GM23248 (cell line): ENCODE measurements around the gene ZER1. TPM values are rescaled to one million over a fixed set of nuclear protein-coding genes. Genes with fewer than 3 reads are reported as not detected.

Experiments used
- DNase-seq: peaks from one replicate; pipeline ENCODE4 v3.0.0-alpha.2; 2015
- H2AFZ ChIP-seq: fragments of 200-600 bp; sonication (generic); 2 replicates; pipeline ENCODE4 v1.6.1; 2016; ENCODE audit warnings: antibody characterized with exemption
- H3F3A ChIP-seq: fragments of 200-600 bp; sonication (generic); 2 replicates; pipeline ENCODE4 v1.6.1; 2016; ENCODE audit warnings: mild to moderate bottlenecking, antibody characterized with exemption, mixed run types; ENCODE audit not compliant: insufficient read depth
- H3K27ac ChIP-seq: fragments of 200-600 bp; sonication (generic); 2 replicates; pipeline ENCODE4 v1.5.1; 2016; ENCODE audit warnings: mild to moderate bottlenecking
- H3K27me3 ChIP-seq: fragments of 200-600 bp; sonication (generic); replicated peaks from 2 replicates; pipeline ENCODE4 v1.6.1; 2016; ENCODE audit warnings: mild to moderate bottlenecking; ENCODE audit not compliant: insufficient read depth
- H3K36me3 ChIP-seq: fragments of 200-600 bp; sonication (generic); 2 replicates; pipeline ENCODE4 v1.6.1; 2016; ENCODE audit warnings: low read depth, mild to moderate bottlenecking
- H3K4me1 ChIP-seq: fragments of 200-600 bp; sonication (generic); 2 replicates; pipeline ENCODE4 v1.6.1; 2016; ENCODE audit warnings: mild to moderate bottlenecking; ENCODE audit not compliant: insufficient read depth
- H3K4me2 ChIP-seq: fragments of 200-600 bp; sonication (generic); one replicate; pipeline ENCODE4 v1.6.1; 2016; ENCODE audit warnings: mild to moderate bottlenecking; ENCODE audit not compliant: unreplicated experiment
- H3K4me3 ChIP-seq: fragments of 200-600 bp; sonication (generic); 2 replicates; pipeline ENCODE4 v1.5.1; 2016; ENCODE audit warnings: mild to moderate bottlenecking
- H3K79me2 ChIP-seq: fragments of 200-600 bp; sonication (generic); 2 replicates; pipeline ENCODE4 v1.6.1; 2016; ENCODE audit warnings: mild to moderate bottlenecking; ENCODE audit not compliant: insufficient read depth
- H3K9ac ChIP-seq: fragments of 200-600 bp; sonication (generic); 2 replicates; pipeline ENCODE4 v1.6.1; 2016; ENCODE audit warnings: mild to moderate bottlenecking
- H3K9me2 ChIP-seq: fragments of 200-600 bp; sonication (generic); 2 replicates; pipeline ENCODE4 v1.6.1; 2016; ENCODE audit warnings: mixed run types, mild to moderate bottlenecking, moderate library complexity; ENCODE audit not compliant: insufficient read depth
- H3K9me3 ChIP-seq: fragments of 200-600 bp; sonication (generic); one replicate; pipeline ENCODE4 v1.6.1; 2017; ENCODE audit warnings: low read depth
- H4K20me1 ChIP-seq: fragments of 200-600 bp; sonication (generic); 2 replicates; pipeline ENCODE4 v1.6.0; 2016; ENCODE audit not compliant: insufficient read depth
- EZH2 ChIP-seq: fragments of 200-600 bp; sonication (generic); IDR thresholded peaks from 2 replicates; pipeline ENCODE4 v1.6.1; 2018; ENCODE audit warnings: antibody characterized with exemption, mild to moderate bottlenecking; ENCODE audit not compliant: insufficient read depth, poor library complexity, severe bottlenecking
- EZH2phosphoT487 ChIP-seq: fragments of 200-600 bp; sonication (generic); IDR thresholded peaks from 2 replicates; pipeline ENCODE4 v1.6.1; 2018; ENCODE audit warnings: antibody characterized with exemption, moderate library complexity, mild to moderate bottlenecking, low read depth; ENCODE audit not compliant: insufficient read depth
- WGBS, 2 experiments: methylation state at CpG; one replicate each; pipeline ENCODE4 v1.1.6; 2015 to 2017; ENCODE audit warnings: low lambda C conversion rate in 2 of 2, low coverage in 1 of 2; ENCODE audit errors: missing lambda C conversion rate in 2 of 2; 5-methylcytosine and 5-hydroxymethylcytosine counted together
- in situ Hi-C: fragments of 300-500 bp; cut with MboI; formaldehyde crosslinking; loops from 2 replicates; pipeline ENCODE4 v1.15.0; 2020
- polyA plus RNA-seq: library from polyadenylated mRNA; unstranded; fragments of >200 nt; fragmentation: Nextera tagmentation; extraction: Ambion mirVana; gene quantifications from 2 replicates; pipeline ENCODE4 v1.2.1, GENCODE V29; 2016
- total RNA-seq: library from RNA; depleted of rRNA; stranded (reverse); fragments of >200 nt; shearing (Covaris generic); gene quantifications from 2 replicates; pipeline ENCODE4 v1.2.3, GENCODE V29; 2014

ZER1 gene
- total and polyA plus RNA-seq, 2 experiments from 2014 or later = 20.0 to 28.9 TPM

DNA sequence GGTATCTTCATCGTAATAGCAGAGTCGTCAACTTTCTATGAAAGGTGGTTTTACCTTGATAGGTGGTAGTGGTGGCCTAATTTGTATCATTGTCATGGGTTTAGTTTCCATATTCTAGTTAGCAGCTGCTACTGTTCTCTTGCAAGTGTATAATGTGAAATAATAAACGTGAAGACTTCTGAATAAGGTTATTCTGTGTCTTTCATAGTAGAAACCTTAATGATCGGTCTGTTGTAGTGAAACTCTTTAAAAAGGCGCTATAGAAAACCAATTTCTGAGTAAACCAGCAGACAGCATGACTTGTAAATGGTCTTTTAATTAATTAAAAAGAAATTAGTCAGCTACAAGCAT is 81.1 kb downstream of the ZER1 start:
- no peak for TF ChIP-seq EZH2
- no peak for TF ChIP-seq EZH2phosphoT487
- Histone ChIP-seq H3K4me3 (peak overlapping the region; percentile 94), H3K4me1 (peaks cover 15% of the 10 kb centered on the region), H2AFZ (no peak overlapping the region), H3K4me2 (peak overlapping the region; percentile 96), H3K27ac (peak overlapping the region; percentile 29), H3K9me3 (no peaks in the 10 kb centered on the region), H3F3A (peaks cover 26% of the 10 kb centered on the region), H3K9me2 (no peaks in the 10 kb centered on the region), H3K9ac (peak overlapping the region; percentile 86), H3K27me3 (no peaks in the 10 kb centered on the region), H3K79me2 (peaks cover 68% of the 10 kb centered on the region), H3K36me3 (peaks cover 40% of the 10 kb centered on the region), H4K20me1 (peaks cover 16% of the 10 kb centered on the region)
- DNase-seq = no peak
- 25 to 30% methylated on average over 5 of the region's 5 CpGs for WGBS, 2 experiments
- in situ Hi-C loops = no loop called here

DNA sequence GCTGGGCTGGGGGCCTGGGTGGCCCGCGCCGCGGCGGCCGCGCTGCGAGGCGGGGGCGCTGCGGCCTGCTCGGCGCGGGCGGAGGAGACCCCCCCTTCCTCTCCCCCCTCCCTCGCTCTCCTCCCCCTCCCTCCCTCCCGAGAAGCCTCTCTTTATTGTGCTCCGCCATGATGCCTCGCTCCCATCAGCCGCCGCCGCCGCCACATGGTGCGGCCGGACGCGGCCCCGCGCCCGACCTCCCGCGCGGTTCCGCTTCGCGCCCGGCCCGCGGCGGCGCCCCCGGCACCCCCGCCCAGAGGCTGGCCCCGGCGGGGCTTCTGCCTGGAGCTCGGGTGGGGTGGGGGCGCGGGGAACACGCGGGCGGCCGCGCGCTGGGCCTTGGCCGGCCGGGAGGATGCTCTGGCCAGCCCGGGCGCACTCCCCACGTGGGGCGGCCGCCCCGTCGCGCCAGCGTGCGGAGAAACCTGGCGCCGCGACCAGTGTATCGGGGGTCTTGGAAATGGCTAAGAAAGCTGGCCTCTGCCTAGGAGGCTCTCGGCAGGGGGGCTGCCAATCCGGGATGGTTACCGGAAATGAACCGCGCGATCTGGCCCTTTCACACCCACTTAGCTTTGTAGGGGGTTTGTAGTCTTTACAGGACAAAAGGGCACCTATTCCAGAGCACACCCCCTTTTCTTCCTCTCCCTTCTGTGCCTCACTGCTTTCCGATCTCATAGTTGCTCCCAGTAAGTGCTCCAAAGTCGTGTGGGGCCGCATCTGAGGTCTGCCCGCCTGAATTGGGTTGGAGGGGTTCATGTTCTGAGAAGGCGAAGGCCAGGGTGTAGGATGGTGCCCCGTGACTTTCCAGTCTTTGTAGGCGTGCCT is 81.7 kb downstream of the ZER1 start:
- Histone ChIP-seq H4K20me1 (peaks cover 16% of the 10 kb centered on the region), H3F3A (peaks cover 26% of the 10 kb centered on the region), H3K9me3 (no peaks in the 10 kb centered on the region), H3K36me3 (peaks cover 36% of the 10 kb centered on the region), H3K27ac (peak overlapping the region; percentile 29), H3K9me2 (no peaks in the 10 kb centered on the region), H3K4me3 (peak overlapping the region; percentile 94), H3K79me2 (peaks cover 74% of the 10 kb centered on the region), H3K9ac (peak overlapping the region; percentile 86), H3K27me3 (no peaks in the 10 kb centered on the region), H3K4me2 (peak overlapping the region; percentile 96), H2AFZ (no peak overlapping the region), H3K4me1 (peaks cover 17% of the 10 kb centered on the region)
- peak; percentile 74 for DNase-seq
- WGBS, 2 experiments = 1% methylated on average over 38 to 68 of the region's 83 CpGs
- in situ Hi-C loops = no loop called here
- TF ChIP-seq EZH2 = no peak
- no peak for TF ChIP-seq EZH2phosphoT487

DNA sequence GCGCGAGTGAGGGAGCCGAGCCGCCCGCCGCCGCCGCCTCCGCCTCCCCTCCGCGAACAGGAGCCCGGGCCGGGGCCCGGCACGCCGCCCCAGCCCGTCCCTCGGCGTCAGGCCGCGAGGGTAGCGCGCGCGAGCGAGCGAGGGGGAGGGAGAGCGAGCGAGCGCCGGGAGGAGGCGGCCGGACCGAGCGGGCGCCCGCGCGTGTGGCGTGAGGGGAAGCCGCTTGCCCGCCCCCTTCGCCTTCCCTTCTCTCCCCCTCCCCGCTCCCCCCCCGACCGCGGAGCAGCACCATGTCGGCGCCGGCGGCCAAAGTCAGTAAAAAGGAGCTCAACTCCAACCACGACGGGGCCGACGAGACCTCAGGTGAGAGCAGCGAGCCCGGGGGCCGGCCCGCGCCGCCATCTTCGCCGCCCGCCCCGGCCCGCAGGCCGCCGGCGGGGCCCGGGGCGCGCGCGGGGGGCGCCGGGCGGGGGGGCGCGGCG is 82.4 kb downstream of the ZER1 start:
- H3K4me3 ChIP-seq = peak overlapping the region; percentile 77
- H3K9ac ChIP-seq = peak overlapping the region; percentile 87
- peaks cover 26% of the 10 kb centered on the region for H3F3A ChIP-seq
- H3K27ac ChIP-seq = peak overlapping the region; percentile 63
- peaks cover 74% of the 10 kb centered on the region for H3K79me2 ChIP-seq
- in situ Hi-C loops = no loop called here
- DNase-seq = no peak
- peaks cover 16% of the 10 kb centered on the region for H4K20me1 ChIP-seq
- H3K27me3 ChIP-seq = no peaks in the 10 kb centered on the region
- H3K36me3 ChIP-seq = peaks cover 34% of the 10 kb centered on the region
- no peaks in the 10 kb centered on the region for H3K9me2 ChIP-seq
- H3K4me2 ChIP-seq = no peak overlapping the region
- H3K9me3 ChIP-seq = no peaks in the 10 kb centered on the region
- peak overlapping the region; percentile 8; the same call in 1 of the 2 replicates for H2AFZ ChIP-seq
- no peak for TF ChIP-seq EZH2
- no peak for TF ChIP-seq EZH2phosphoT487
- H3K4me1 ChIP-seq = peaks cover 21% of the 10 kb centered on the region
- WGBS, 2 experiments = 1 to 2% methylated on average over 20 to 61 of the region's 80 CpGs

DNA sequence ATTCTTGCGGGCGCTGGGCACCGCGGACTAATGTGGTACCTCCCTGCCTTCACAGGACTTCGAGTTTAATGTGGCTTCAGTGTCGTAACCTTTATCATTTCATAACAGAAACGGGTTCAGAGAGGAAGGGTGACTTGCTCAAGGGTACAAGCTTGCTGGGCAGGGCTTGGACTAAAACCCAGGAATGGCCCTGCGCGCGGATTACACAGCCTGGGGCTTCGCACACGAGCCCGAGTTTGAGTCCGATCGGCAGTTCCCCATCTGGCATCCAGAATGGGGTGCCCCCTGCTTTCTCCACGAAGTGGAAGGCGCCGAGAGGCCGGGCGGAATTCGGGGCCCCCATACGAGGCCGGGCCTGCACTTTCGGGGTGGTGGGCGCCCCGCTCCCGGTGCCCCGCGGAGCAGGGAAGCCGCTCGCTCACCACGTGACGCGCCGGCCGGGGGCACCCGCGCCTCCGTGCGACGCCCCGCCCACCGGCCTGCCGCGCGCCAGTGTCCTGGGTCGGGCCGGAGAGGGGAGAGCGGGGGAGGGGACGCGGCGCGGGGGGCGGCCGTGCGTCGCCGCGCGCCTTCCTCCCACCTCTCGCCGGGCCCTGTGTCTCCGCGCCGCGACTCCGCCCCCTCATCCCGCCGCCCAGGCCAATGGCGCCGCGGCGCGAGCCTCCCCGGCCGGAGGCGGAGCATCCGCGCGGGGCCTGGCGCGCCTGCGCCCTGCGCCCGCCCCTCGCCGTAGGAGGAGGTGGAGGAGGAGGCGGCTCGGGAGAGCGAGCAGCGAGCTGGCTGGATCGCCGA is 83.0 kb downstream of the ZER1 start, which contains the start of gene SET:
TSS of gene SET (plus strand) at position 722 of the 792 bp plus-strand sequence. CDS start 361 bp downstream, outside the sequence.
- DNase-seq = peak; percentile 97

More for the DNA sequence above, 83.0 kb downstream of the ZER1 start, which contains the start of gene SET:
- Histone ChIP-seq H3K27me3 (no peaks in the 10 kb centered on the region), H4K20me1 (peaks cover 16% of the 10 kb centered on the region), H3K4me2 (peak within 1 kb of the TSS; percentile 96), H3K4me3 (peak within 1 kb of the TSS; percentile 94), H3K9me2 (no peaks in the 10 kb centered on the region), H3K4me1 (peaks cover 21% of the 10 kb centered on the region), H3K27ac (peak within 1 kb of the TSS; percentile 83), H3K9ac (peak within 1 kb of the TSS; percentile 87), H2AFZ (peak within 1 kb of the TSS; percentile 93), H3K36me3 (peaks cover 28% of the 10 kb centered on the region), H3F3A (peaks cover 19% of the 10 kb centered on the region), H3K9me3 (no peaks in the 10 kb centered on the region), H3K79me2 (peaks cover 68% of the 10 kb centered on the region)
- 13 to 15% methylated on average over 28 to 35 of the region's 93 CpGs for WGBS, 2 experiments
- in situ Hi-C loops = no loop called here
- TF ChIP-seq EZH2 (no peak), EZH2phosphoT487 (no peak)
